Fibroblast of lung (primary cell): ENCODE results near the gene FJX1.

Experiments
- EZH2 ChIP-seq: IDR thresholded peaks from 2 replicates; pipeline ENCODE4 v1.5.1; 2012; ENCODE audit warnings: low read length, control low read depth, mild to moderate bottlenecking; ENCODE audit errors: missing control alignments
- TF ChIP-seq, protein P1 (sequence below), 2 donors: IDR thresholded peaks in 1 of 2; conservative IDR thresholded peaks in 1 of 2; 1 replicate in 1 of 2; 2 replicates in 1 of 2; pipeline ENCODE4 v1.5.1; 2011 to 2012; ENCODE audit warnings: low read length in 2 of 2, control low read depth in 1 of 2, inconsistent platforms in 1 of 2, low read depth in 1 of 2, mild to moderate bottlenecking in 1 of 2

DNA sequence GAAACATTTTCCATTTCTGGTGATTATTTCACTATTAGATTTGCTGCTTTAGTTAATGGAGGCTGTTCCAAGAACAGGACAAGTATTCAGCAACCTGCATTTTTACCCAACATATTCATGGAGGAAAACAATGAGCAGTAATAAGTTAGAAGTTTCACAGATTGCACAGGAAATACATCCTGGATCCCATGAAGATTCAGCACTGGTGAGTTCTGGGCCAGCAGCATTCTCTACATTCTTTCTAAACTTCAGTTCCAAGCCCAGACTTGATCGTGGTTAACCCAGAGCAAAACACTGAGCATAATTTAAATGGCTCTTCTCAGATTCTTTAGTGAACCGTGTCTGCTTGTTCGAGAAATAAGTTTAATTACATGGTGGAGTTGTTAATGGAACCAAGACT lies 3.8 kb downstream of the FJX1 start:
- TF ChIP-seq, protein P1, sequence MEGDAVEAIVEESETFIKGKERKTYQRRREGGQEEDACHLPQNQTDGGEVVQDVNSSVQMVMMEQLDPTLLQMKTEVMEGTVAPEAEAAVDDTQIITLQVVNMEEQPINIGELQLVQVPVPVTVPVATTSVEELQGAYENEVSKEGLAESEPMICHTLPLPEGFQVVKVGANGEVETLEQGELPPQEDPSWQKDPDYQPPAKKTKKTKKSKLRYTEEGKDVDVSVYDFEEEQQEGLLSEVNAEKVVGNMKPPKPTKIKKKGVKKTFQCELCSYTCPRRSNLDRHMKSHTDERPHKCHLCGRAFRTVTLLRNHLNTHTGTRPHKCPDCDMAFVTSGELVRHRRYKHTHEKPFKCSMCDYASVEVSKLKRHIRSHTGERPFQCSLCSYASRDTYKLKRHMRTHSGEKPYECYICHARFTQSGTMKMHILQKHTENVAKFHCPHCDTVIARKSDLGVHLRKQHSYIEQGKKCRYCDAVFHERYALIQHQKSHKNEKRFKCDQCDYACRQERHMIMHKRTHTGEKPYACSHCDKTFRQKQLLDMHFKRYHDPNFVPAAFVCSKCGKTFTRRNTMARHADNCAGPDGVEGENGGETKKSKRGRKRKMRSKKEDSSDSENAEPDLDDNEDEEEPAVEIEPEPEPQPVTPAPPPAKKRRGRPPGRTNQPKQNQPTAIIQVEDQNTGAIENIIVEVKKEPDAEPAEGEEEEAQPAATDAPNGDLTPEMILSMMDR (conservative IDR thresholded peaks at IDR 0.05 in 1 of 2, IDR thresholded peaks at IDR 0.05 in 1 of 2; ENCODE audit: low read depth in 1 of 2, low read length in 2 of 2) = no peak
- TF ChIP-seq EZH2 = no peak
